Measurements from ENCODE around the gene RNASET2.

GRCh38 chr6:166952567-166953486, 3.5 kb downstream of the RNASET2 start:
- TF ChIP-seq POLR2AphosphoS5 (IDR thresholded peaks at IDR 0.05; ENCODE audit: low read length) (no peak), ZSCAN29 (IDR thresholded peaks at IDR 0.05) (no peak), TAF1 (IDR thresholded peaks at IDR 0.05; ENCODE audit: borderline replicate concordance, low read depth, low read length) (no peak), LARP7 (IDR thresholded peaks at IDR 0.05) (no peak)

Measured in GM12878 (cell line).